AG08396 (cell line): ENCODE results near the gene RBMS3.

Experiments used
- DNase-seq: peaks from one replicate; pipeline ENCODE4 v3.0.0; 2012; ENCODE audit warnings: low spot score, mixed read lengths

RBMS3 gene

DNA sequence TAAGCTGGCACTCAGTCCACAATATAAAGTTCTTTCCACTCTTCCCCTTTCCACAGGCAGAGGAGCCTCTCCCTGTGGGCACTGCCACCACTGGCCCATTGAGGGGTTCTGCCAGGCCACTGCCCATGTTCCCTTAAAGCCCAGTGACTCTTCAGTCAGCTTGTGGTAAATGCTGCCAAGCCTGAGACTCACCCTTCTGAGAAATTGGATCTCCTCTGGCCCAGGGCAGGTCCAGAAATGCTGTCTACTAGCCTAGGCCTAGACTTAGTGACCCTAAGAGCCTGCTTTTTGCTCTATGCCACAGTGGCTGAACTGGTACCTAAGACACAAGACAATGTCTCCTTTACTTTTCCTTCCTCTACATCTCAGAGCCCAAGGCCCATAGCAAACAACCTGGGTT lies 295.8 kb downstream of the RBMS3 start:
- DNase-seq, result no peak

GRCh38 chr3:29577250-29577649 lies 296.4 kb downstream of the RBMS3 start:
- no peak for DNase-seq

- DNase-seq, result peak; percentile 11
These were observed 300.4 kb downstream of the RBMS3 start for GRCh38 chr3:29581311-29581710.

DNA sequence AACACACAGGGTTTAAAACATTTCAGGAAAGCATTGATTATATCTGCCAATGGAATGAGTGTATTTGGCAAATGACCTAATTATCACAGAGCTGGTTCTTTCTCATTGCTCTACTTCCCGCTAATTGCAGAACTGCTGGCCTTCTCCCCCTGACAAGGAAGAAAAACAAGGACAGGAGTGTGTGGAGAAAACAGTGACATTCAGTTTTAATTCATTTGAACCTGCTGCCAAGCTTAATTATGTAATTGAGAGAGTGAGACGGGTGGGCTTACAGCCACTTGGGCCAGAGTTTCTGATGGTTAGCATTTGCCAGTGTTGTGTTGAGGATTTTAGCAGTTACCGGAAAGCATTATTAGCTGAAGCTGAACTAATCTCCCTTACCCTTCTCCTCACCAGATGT lies 301.4 kb downstream of the RBMS3 start:
- no peak for DNase-seq

DNA sequence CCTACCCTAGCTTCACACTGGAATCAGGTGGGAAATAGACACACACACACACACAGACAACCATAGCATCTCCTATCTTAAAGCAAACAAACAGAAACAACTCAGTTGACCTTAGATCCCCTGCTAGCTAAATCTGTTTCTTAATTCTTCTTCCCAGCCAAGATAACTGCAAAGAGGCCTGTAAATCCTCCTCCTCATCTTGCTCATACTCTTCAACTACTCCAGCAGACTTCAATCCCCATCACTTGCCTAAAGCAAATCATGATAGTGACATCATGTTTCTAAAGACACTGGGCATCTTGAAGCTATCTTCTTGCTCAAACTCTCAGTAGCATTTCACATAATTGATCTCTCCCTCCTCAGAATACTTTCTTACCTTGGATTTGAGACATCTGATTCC lies 303.0 kb downstream of the RBMS3 start:
- DNase-seq, result no peak

- DNase-seq, result no peak
These were observed 304.5 kb downstream of the RBMS3 start for GRCh38 chr3:29585368-29585767.

DNA sequence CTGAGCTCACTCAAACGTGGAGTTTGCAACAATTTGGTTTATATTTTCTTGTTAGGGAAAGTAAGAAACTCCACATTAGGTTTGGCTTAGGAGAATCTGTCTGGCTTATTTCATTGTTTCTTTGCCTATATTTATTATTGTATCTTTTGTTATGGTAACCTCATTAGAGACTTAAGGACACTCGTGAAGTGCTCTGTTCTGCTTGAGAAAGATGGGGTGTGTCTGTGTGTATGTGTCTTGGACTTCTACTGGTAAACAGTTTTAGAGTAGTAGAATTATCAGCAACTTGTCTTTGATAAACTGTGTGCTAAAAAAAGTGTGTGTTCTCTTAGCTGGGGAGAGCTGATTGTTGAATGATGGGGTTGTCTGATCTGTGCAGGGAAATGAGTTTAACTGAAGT lies 306.5 kb downstream of the RBMS3 start:
- no peak for DNase-seq

DNA sequence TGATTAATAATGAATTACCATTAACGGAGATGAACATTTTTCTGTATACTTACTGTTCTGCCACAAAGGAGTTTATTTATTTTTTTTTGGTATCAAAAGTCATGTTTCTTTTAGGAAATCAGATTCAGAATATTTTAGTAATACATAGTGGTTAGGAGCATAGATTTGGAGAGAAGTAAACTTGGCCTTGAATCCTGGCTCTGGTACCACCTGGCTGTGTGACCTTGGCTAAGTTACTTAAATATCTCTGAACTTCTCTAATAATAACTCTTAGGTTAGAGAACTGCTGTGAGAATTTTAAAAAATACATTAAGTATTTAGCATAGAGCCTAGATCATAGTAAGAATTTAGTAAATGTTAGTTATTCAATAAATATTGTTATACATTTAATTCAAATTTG lies 309.1 kb downstream of the RBMS3 start:
- DNase-seq, result no peak

DNA sequence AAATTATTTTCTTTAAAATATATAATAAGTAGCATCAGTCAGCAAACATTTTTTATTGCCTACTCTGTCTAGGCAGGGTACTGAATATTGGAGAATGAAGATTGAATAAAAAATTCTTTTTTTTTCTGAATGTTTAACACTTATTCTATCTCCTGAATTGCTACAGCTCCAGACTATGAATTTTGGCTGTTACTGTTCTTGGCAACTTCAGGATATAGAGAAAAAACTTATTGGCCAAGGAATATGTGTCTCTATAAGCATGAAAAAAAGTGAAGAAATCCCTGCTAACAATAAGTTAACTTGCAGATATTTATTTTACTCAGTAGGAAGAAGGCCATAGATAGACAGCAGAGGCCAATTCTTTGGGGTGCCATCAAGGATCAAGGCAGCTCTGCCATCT lies 309.6 kb downstream of the RBMS3 start:
- DNase-seq, result no peak

DNA sequence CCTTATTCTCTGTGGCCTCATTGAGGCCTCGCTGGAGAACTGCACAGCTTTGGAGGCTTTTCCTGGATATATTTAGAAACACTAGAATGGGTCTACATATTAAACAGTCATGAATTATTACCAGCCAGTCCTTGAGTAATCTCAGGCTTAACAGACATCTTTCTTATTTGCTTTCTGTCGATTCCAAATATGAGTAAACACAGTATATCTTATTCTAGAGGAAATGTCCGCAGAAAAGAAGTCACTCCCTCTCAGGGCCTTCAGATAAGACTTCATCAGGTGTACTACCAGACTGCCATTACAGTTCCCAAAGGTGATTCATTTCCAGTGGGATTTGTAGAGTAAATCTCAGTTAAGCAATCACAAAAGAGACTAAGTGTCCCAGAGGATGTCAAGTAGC lies 310.7 kb downstream of the RBMS3 start:
- no peak for DNase-seq

- DNase-seq, result no peak
These were observed 312.9 kb downstream of the RBMS3 start for GRCh38 chr3:29593802-29594201.

DNA sequence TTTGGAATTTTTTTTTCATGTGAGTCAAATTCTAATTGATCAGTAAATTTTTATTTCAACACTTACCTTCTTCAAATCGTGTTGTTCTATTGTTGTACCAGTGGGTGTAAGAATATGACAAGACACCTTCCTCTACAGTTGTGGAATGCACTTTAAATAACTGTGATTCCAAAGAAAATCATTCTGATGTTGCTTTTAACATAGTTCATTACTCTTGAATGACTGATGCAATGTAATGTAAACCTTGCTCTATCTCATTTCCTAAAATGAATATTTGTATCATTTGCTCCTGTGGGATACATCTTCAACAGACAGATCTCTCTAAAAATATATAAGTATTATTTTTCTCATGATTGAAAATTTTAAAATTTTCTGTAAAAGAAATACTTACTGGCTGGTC lies 313.4 kb downstream of the RBMS3 start:
- DNase-seq, result no peak

DNA sequence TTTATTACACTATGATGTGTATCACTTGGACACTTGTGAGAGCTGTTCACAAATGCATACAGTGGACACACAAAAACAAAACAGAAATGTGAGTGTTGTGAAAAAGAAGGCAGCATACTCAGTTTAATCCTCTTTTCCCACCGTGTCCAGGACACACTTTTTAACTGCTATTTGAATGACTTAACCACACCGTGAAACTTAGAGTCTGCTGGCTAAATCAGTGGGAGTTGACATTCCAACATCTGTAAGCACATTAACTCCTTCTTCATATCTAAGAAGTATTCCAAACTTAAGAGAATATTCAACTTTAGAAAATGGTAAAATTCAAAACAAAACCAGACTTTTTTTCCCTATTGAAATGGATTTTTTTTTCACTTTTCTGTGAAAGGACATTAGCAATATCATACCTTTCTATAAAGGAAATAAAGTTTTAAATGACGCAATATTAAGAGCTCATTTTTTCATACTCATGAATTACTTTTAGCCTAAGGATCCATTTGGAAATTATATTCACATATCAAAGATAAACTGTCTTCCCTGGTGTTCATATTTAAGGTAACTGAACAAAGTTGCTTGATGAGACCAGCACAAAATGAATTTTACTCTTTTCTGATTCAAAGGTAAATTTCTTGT lies 316.6 kb downstream of the RBMS3 start:
- no peak for DNase-seq

- no peak for DNase-seq
These were observed 321.2 kb downstream of the RBMS3 start for GRCh38 chr3:29601861-29602585.

DNA sequence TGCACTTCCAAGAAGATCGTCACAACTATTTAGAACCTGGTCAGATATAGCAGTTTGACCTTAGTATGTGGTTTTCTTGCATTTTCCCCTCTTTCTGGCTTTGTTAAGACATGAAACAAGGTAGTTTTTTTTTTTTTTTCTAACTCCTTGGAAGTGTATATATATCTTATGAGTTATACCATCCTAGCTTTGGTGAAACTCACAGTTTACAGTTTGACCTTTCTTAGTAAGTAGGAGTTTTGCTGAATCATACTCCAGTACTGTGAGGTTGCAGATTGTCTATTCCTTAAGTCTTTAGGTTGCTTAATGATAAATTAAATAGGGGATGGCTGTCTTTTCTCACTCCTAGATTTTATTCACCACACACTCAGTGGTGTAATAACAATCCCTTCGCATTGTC lies 325.0 kb downstream of the RBMS3 start:
- peak; percentile 15 for DNase-seq

- no peak for DNase-seq
These were observed 325.5 kb downstream of the RBMS3 start for GRCh38 chr3:29606416-29606815.

- DNase-seq, result no peak
These were observed 327.8 kb downstream of the RBMS3 start for GRCh38 chr3:29608414-29609327.

- no peak for DNase-seq
These were observed 328.5 kb downstream of the RBMS3 start for GRCh38 chr3:29609328-29609811.

- no peak for DNase-seq
These were observed 329.9 kb downstream of the RBMS3 start for GRCh38 chr3:29610781-29611180.

DNA sequence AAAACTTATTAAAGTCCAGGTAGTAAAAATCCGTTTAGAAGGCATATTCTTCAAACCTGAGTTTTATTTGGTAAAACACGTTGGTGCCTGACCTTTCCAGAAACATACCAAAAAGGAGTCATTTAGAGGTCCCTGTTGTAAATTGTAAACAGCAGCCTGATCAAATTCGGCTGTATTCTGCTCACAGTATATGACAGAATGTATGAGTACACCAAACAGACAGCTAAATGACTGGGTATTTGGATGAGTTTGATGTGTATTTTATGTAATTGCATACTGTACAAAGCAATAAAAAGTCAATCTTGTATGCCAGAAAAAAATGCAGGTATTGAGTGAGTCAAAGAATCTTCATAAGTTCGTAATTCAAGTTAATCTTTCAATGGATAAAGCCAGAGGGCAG lies 330.4 kb downstream of the RBMS3 start:
- DNase-seq, result no peak

- no peak for DNase-seq
These were observed 331.7 kb downstream of the RBMS3 start for GRCh38 chr3:29612536-29612935.

DNA sequence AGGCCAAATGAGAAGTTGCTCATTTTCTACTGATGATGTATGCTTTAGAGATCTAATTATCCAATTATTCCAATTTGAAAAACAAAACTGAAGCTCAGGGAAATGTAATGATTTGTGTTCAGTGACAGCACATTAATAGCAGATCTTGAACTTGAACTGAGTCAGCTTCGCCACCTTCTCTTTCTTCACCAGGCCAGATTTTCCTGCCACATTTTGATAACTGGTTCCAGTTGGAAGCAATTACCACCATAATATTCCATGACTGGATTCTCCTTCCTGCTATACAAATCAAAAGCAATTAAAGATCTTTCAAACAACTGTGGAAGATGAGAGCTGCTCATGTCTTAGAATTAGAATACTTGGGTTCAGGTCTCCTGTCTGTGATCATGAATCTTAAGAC lies 334.1 kb downstream of the RBMS3 start:
- DNase-seq, result no peak
